ENCODE data around the gene GARNL3. TPM values are rescaled to one million over a fixed set of nuclear protein-coding genes. Genes with fewer than 3 reads are reported as not detected.

GARNL3 gene
- total RNA-seq, 1 donor from 2014 or later: 8.0 TPM

- no peak overlapping the region for H3K27ac ChIP-seq
- no peak overlapping the region for H3K4me3 ChIP-seq
- ATAC-seq (no peak), DNase-seq (no peak)
- no peaks in the 10 kb centered on the region for H3K4me1 ChIP-seq
- intact Hi-C loops (cut with DNase I): no loop called here
- no peak for TF ChIP-seq CTCF (IDR thresholded peaks at IDR 0.05)
- H3K36me3 ChIP-seq: no peaks in the 10 kb centered on the region
- no peaks in the 10 kb centered on the region for H3K9me3 ChIP-seq
- no peaks in the 10 kb centered on the region for H3K27me3 ChIP-seq
Measured at GRCh38 chr9:127262602-127263001, 2.0 kb upstream of the GARNL3 start.

GRCh38 chr9:127263237-127263636, 1.3 kb upstream of the GARNL3 start:
- no peaks in the 10 kb centered on the region for H3K27me3 ChIP-seq
- intact Hi-C loops (cut with DNase I): no loop called here
- no peak for TF ChIP-seq CTCF (IDR thresholded peaks at IDR 0.05)
- no peaks in the 10 kb centered on the region for H3K9me3 ChIP-seq
- no peak for ATAC-seq
- DNase-seq: no peak
- no peak overlapping the region for H3K27ac ChIP-seq
- no peak overlapping the region for H3K4me3 ChIP-seq
- no peaks in the 10 kb centered on the region for H3K36me3 ChIP-seq
- H3K4me1 ChIP-seq: no peaks in the 10 kb centered on the region

- DNase-seq (no peak), ATAC-seq (no peak)
- Histone ChIP-seq H3K27ac (no peak overlapping the region), H3K9me3 (no peaks in the 10 kb centered on the region), H3K4me1 (no peaks in the 10 kb centered on the region), H3K4me3 (no peak overlapping the region), H3K27me3 (no peaks in the 10 kb centered on the region), H3K36me3 (no peaks in the 10 kb centered on the region)
- TF ChIP-seq CTCF (IDR thresholded peaks at IDR 0.05): no peak
- intact Hi-C loops (cut with DNase I): no loop called here
Measured at GRCh38 chr9:127263664-127264063, 910 bp upstream of the GARNL3 start.

GRCh38 chr9:127267793-127268525, 3.4 kb downstream of the GARNL3 start:
- DNase-seq: no peak
- no peaks in the 10 kb centered on the region for H3K36me3 ChIP-seq
- H3K4me1 ChIP-seq: no peaks in the 10 kb centered on the region
- H3K27me3 ChIP-seq: no peaks in the 10 kb centered on the region
- no peak overlapping the region for H3K27ac ChIP-seq
- no peaks in the 10 kb centered on the region for H3K9me3 ChIP-seq
- no peak overlapping the region for H3K4me3 ChIP-seq
- ATAC-seq: no peak
- intact Hi-C loops (cut with DNase I): no loop called here
- no peak for TF ChIP-seq CTCF (IDR thresholded peaks at IDR 0.05)

GRCh38 chr9:127269449-127269848, 4.9 kb downstream of the GARNL3 start:
- Histone ChIP-seq H3K9me3 (no peaks in the 10 kb centered on the region), H3K36me3 (no peaks in the 10 kb centered on the region), H3K27me3 (no peaks in the 10 kb centered on the region), H3K27ac (no peak overlapping the region), H3K4me1 (no peaks in the 10 kb centered on the region), H3K4me3 (no peak overlapping the region)
- intact Hi-C loops (cut with DNase I): no loop called here
- ATAC-seq: no peak
- TF ChIP-seq CTCF (IDR thresholded peaks at IDR 0.05): no peak
- DNase-seq: no peak

GRCh38 chr9:127273326-127273725, 8.8 kb downstream of the GARNL3 start:
- H3K36me3 ChIP-seq: no peaks in the 10 kb centered on the region
- ATAC-seq: no peak
- no peak overlapping the region for H3K4me3 ChIP-seq
- no peak for DNase-seq
- no peak overlapping the region for H3K27ac ChIP-seq
- no peaks in the 10 kb centered on the region for H3K27me3 ChIP-seq
- intact Hi-C loops (cut with DNase I): no loop called here
- TF ChIP-seq CTCF (IDR thresholded peaks at IDR 0.05): no peak
- peaks cover 7% of the 10 kb centered on the region for H3K4me1 ChIP-seq
- no peaks in the 10 kb centered on the region for H3K9me3 ChIP-seq
